ENCODE results near the gene CSRP1. TPM values are rescaled to one million over a fixed set of nuclear protein-coding genes. Genes with fewer than 3 reads are reported as not detected.

Gene CSRP1
- total RNA-seq, 1 experiment from 2014 or later: 94.4 TPM

GRCh38 chr1:201531551-201532425 lies 24.9 kb upstream of the CSRP1 start:
- Histone ChIP-seq H3K4me3 (ENCODE audit: low read depth in 2 of 2, low read length in 2 of 2) (no peak overlapping the region), H3K9me3 (ENCODE audit: control insufficient read depth, insufficient read depth, low read depth, low read length) (no peaks in the 10 kb centered on the region), H3K27me3 (ENCODE audit: control insufficient read depth, insufficient read depth, low read length) (no peaks in the 10 kb centered on the region), H3K4me1 (ENCODE audit: control insufficient read depth, insufficient read depth, low read length) (peaks cover 11% of the 10 kb centered on the region), H3K36me3 (ENCODE audit: control insufficient read depth, insufficient read depth, low read length) (no peaks in the 10 kb centered on the region), H3K27ac (ENCODE audit: low read length) (no peak overlapping the region)
- ATAC-seq: no peak
- ChIA-PET POLR2A (interaction anchor here (0.6 kb wide), 1 partner anchor 339 kb away, joined by 4 read pairs; no protein-coding TSS in a partner anchor), CTCF (no interaction called here)
- DNase-seq (ENCODE audit: low read depth, low spot score): no peak
- no TSS peak for BruUV-seq (replicated peaks)
- intact Hi-C loops (cut with micrococcal nuclease; ENCODE audit: unreplicated experiment): no loop called here
- TF ChIP-seq SIN3A (IDR thresholded peaks at IDR 0.05; ENCODE audit: borderline replicate concordance, insufficient read depth, low read depth, low read length): no peak
- TF ChIP-seq REST (IDR thresholded peaks at IDR 0.05; ENCODE audit: insufficient read depth in 1 of 2, low read depth in 2 of 2, low read length in 1 of 2): no peak
- TF ChIP-seq CTCF (IDR thresholded peaks at IDR 0.05): no peak
- TF ChIP-seq POLR2AphosphoS5 (IDR thresholded peaks at IDR 0.05; ENCODE audit: low read depth, low read length): no peak
- no peak for TF ChIP-seq TCF7L2 (IDR thresholded peaks at IDR 0.05; ENCODE audit: low read depth, low read length)
- in situ Hi-C loops (cut with HindIII; ENCODE audit: low pct_unique_long_range_greater_than_20kb, low sequenced_read_pairs): no loop called here

GRCh38 chr1:201530741-201531531 lies 24.0 kb upstream of the CSRP1 start:
- DNase-seq (ENCODE audit: low read depth, low spot score) (no peak), ATAC-seq (peak; percentile 94)
- peaks cover 11% of the 10 kb centered on the region for H3K4me1 ChIP-seq (ENCODE audit: control insufficient read depth, insufficient read depth, low read length)
- in situ Hi-C loops (cut with HindIII; ENCODE audit: low pct_unique_long_range_greater_than_20kb, low sequenced_read_pairs): no loop called here
- H3K27me3 ChIP-seq (ENCODE audit: control insufficient read depth, insufficient read depth, low read length): no peaks in the 10 kb centered on the region
- ChIA-PET CTCF (interaction anchor here (0.5 to 0.6 kb wide), 2 partner anchors 262 to 418 kb away, joined by 3 to 6 read pairs; no protein-coding TSS in a partner anchor), POLR2A (interaction anchor here (0.6 kb wide), 1 partner anchor 340 kb away, joined by 4 read pairs; no protein-coding TSS in a partner anchor)
- BruUV-seq (replicated peaks): no TSS peak
- intact Hi-C loops (cut with micrococcal nuclease; ENCODE audit: unreplicated experiment): loop anchor here (1.0 kb wide), 1 partner anchor 173 kb away; no protein-coding TSS in a partner anchor
- no peak overlapping the region for H3K4me3 ChIP-seq (ENCODE audit: low read depth in 2 of 2, low read length in 2 of 2)
- no peak overlapping the region for H3K27ac ChIP-seq (ENCODE audit: low read length)
- no peaks in the 10 kb centered on the region for H3K9me3 ChIP-seq (ENCODE audit: control insufficient read depth, insufficient read depth, low read depth, low read length)
- H3K36me3 ChIP-seq (ENCODE audit: control insufficient read depth, insufficient read depth, low read length): no peaks in the 10 kb centered on the region
- TF ChIP-seq CTCF (IDR thresholded peaks at IDR 0.05): peak; percentile 93
- TF ChIP-seq POLR2AphosphoS5 (IDR thresholded peaks at IDR 0.05; ENCODE audit: low read depth, low read length): no peak

Data from Panc1 (cell line).